ENCODE measurements around the gene SLC39A6.

Gene SLC39A6

GRCh38 chr18:36114738-36115137, 14.4 kb downstream of the SLC39A6 start:
- no peak overlapping the region for H2BK15ac ChIP-seq (replicated peaks; ENCODE audit: low read depth)
- H3K9ac ChIP-seq (ENCODE audit: low read length) = no peak overlapping the region
- WGBS (ENCODE audit: extremely low coverage, insufficient coverage, low lambda C conversion rate) = no CpG with 5 or more reads among the region's 1 CpG
- no peak overlapping the region for H2BK5ac ChIP-seq (ENCODE audit: low read length)
- H4K5ac ChIP-seq (ENCODE audit: low read length) = no peak overlapping the region
- no peak overlapping the region for H4K8ac ChIP-seq (ENCODE audit: low read depth, low read length)
- no peak overlapping the region for H2BK120ac ChIP-seq (ENCODE audit: low read depth, low read length)
- no peak overlapping the region for H3K27ac ChIP-seq (ENCODE audit: low read depth, low read length)
- H2AK5ac ChIP-seq (ENCODE audit: low read length) = no peak overlapping the region
- H3K4me3 ChIP-seq (ENCODE audit: low read length) = no peak overlapping the region
- no peak overlapping the region for H3K4ac ChIP-seq (ENCODE audit: low read depth, low read length)
- DNase-seq = no peak
- H3K79me1 ChIP-seq (ENCODE audit: low read length) = no peaks in the 10 kb centered on the region
- H3K27me3 ChIP-seq (ENCODE audit: insufficient read depth, low read length, poor library complexity) = no peaks in the 10 kb centered on the region
- H3K4me1 ChIP-seq (ENCODE audit: control insufficient read depth, low read depth, low read length) = no peaks in the 10 kb centered on the region
- no peak overlapping the region for H3K56ac ChIP-seq (ENCODE audit: low read length)
- no peaks in the 10 kb centered on the region for H3K79me2 ChIP-seq (ENCODE audit: control insufficient read depth, insufficient read depth, low read length)
- no peak overlapping the region for H3K4me2 ChIP-seq (ENCODE audit: low read length)
- peaks cover 2% of the 10 kb centered on the region for H3K36me3 ChIP-seq (ENCODE audit: control insufficient read depth, insufficient read depth, low read length)
- no peak overlapping the region for H3K23ac ChIP-seq (ENCODE audit: low read length)
- no peak overlapping the region for H3K18ac ChIP-seq (ENCODE audit: low read length)

GRCh38 chr18:36114251-36114650, 14.9 kb downstream of the SLC39A6 start:
- H2AK5ac ChIP-seq (ENCODE audit: low read length) = no peak overlapping the region
- no peak overlapping the region for H3K4me2 ChIP-seq (ENCODE audit: low read length)
- H3K4me1 ChIP-seq (ENCODE audit: control insufficient read depth, low read depth, low read length) = no peaks in the 10 kb centered on the region
- no peak overlapping the region for H3K23ac ChIP-seq (ENCODE audit: low read length)
- H3K4ac ChIP-seq (ENCODE audit: low read depth, low read length) = no peak overlapping the region
- H4K8ac ChIP-seq (ENCODE audit: low read depth, low read length) = no peak overlapping the region
- H3K36me3 ChIP-seq (ENCODE audit: control insufficient read depth, insufficient read depth, low read length) = peaks cover 2% of the 10 kb centered on the region
- H3K56ac ChIP-seq (ENCODE audit: low read length) = no peak overlapping the region
- H2BK15ac ChIP-seq (replicated peaks; ENCODE audit: low read depth) = no peak overlapping the region
- H3K27me3 ChIP-seq (ENCODE audit: insufficient read depth, low read length, poor library complexity) = no peaks in the 10 kb centered on the region
- DNase-seq = no peak
- H3K79me2 ChIP-seq (ENCODE audit: control insufficient read depth, insufficient read depth, low read length) = no peaks in the 10 kb centered on the region
- H3K4me3 ChIP-seq (ENCODE audit: low read length) = no peak overlapping the region
- H3K79me1 ChIP-seq (ENCODE audit: low read length) = no peaks in the 10 kb centered on the region
- H3K27ac ChIP-seq (ENCODE audit: low read depth, low read length) = no peak overlapping the region
- no peak overlapping the region for H2BK120ac ChIP-seq (ENCODE audit: low read depth, low read length)
- H3K18ac ChIP-seq (ENCODE audit: low read length) = no peak overlapping the region
- H3K9ac ChIP-seq (ENCODE audit: low read length) = no peak overlapping the region
- H4K5ac ChIP-seq (ENCODE audit: low read length) = no peak overlapping the region
- H2BK5ac ChIP-seq (ENCODE audit: low read length) = no peak overlapping the region
- WGBS (ENCODE audit: extremely low coverage, insufficient coverage, low lambda C conversion rate) = no CpG with 5 or more reads among the region's 4 CpGs

- Histone ChIP-seq H3K27ac (ENCODE audit: low read depth, low read length) (no peak overlapping the region), H3K4me1 (ENCODE audit: control insufficient read depth, low read depth, low read length) (no peaks in the 10 kb centered on the region), H2BK15ac (replicated peaks; ENCODE audit: low read depth) (no peak overlapping the region), H3K79me2 (ENCODE audit: control insufficient read depth, insufficient read depth, low read length) (no peaks in the 10 kb centered on the region), H3K23ac (ENCODE audit: low read length) (no peak overlapping the region), H3K36me3 (ENCODE audit: control insufficient read depth, insufficient read depth, low read length) (peaks cover 2% of the 10 kb centered on the region), H3K4ac (ENCODE audit: low read depth, low read length) (no peak overlapping the region), H3K18ac (ENCODE audit: low read length) (no peak overlapping the region), H3K79me1 (ENCODE audit: low read length) (no peaks in the 10 kb centered on the region), H3K27me3 (ENCODE audit: insufficient read depth, low read length, poor library complexity) (no peaks in the 10 kb centered on the region), H2BK5ac (ENCODE audit: low read length) (no peak overlapping the region), H2BK120ac (ENCODE audit: low read depth, low read length) (no peak overlapping the region), H3K4me2 (ENCODE audit: low read length) (no peak overlapping the region), H3K9ac (ENCODE audit: low read length) (no peak overlapping the region), H3K56ac (ENCODE audit: low read length) (no peak overlapping the region), H2AK5ac (ENCODE audit: low read length) (no peak overlapping the region), H4K5ac (ENCODE audit: low read length) (no peak overlapping the region), H3K4me3 (ENCODE audit: low read length) (no peak overlapping the region), H4K8ac (ENCODE audit: low read depth, low read length) (no peak overlapping the region)
- no peak for DNase-seq
These were observed 16.8 kb downstream of the SLC39A6 start for GRCh38 chr18:36112302-36112701.

- H3K56ac ChIP-seq (ENCODE audit: low read length) = no peak overlapping the region
- no peaks in the 10 kb centered on the region for H3K4me1 ChIP-seq (ENCODE audit: control insufficient read depth, low read depth, low read length)
- H3K36me3 ChIP-seq (ENCODE audit: control insufficient read depth, insufficient read depth, low read length) = peaks cover 2% of the 10 kb centered on the region
These were observed 19.4 kb downstream of the SLC39A6 start for GRCh38 chr18:36109737-36110136.

GRCh38 chr18:36108601-36109000, 20.5 kb downstream of the SLC39A6 start:
- WGBS (ENCODE audit: extremely low coverage, insufficient coverage, low lambda C conversion rate) = no CpG with 5 or more reads among the region's 5 CpGs
- Histone ChIP-seq H2BK15ac (replicated peaks; ENCODE audit: low read depth) (no peak overlapping the region), H2BK120ac (ENCODE audit: low read depth, low read length) (no peak overlapping the region), H3K4me2 (ENCODE audit: low read length) (no peak overlapping the region), H3K9ac (ENCODE audit: low read length) (no peak overlapping the region), H3K27me3 (ENCODE audit: insufficient read depth, low read length, poor library complexity) (no peaks in the 10 kb centered on the region), H3K23ac (ENCODE audit: low read length) (no peak overlapping the region), H3K4ac (ENCODE audit: low read depth, low read length) (no peak overlapping the region), H3K79me2 (ENCODE audit: control insufficient read depth, insufficient read depth, low read length) (no peaks in the 10 kb centered on the region), H3K36me3 (ENCODE audit: control insufficient read depth, insufficient read depth, low read length) (no peaks in the 10 kb centered on the region), H3K79me1 (ENCODE audit: low read length) (no peaks in the 10 kb centered on the region), H3K4me1 (ENCODE audit: control insufficient read depth, low read depth, low read length) (no peaks in the 10 kb centered on the region), H2AK5ac (ENCODE audit: low read length) (no peak overlapping the region), H4K8ac (ENCODE audit: low read depth, low read length) (no peak overlapping the region), H4K5ac (ENCODE audit: low read length) (no peak overlapping the region), H2BK5ac (ENCODE audit: low read length) (no peak overlapping the region), H3K27ac (ENCODE audit: low read depth, low read length) (no peak overlapping the region), H3K18ac (ENCODE audit: low read length) (no peak overlapping the region), H3K4me3 (ENCODE audit: low read length) (no peak overlapping the region), H3K56ac (ENCODE audit: low read length) (no peak overlapping the region)
- DNase-seq = no peak

More at GRCh38 chr18:36109737-36110136, 19.4 kb downstream of the SLC39A6 start:
- no peaks in the 10 kb centered on the region for H3K79me2 ChIP-seq (ENCODE audit: control insufficient read depth, insufficient read depth, low read length)
- no peak overlapping the region for H2AK5ac ChIP-seq (ENCODE audit: low read length)
- H3K4ac ChIP-seq (ENCODE audit: low read depth, low read length) = no peak overlapping the region
- no peaks in the 10 kb centered on the region for H3K79me1 ChIP-seq (ENCODE audit: low read length)
- no peak overlapping the region for H2BK15ac ChIP-seq (replicated peaks; ENCODE audit: low read depth)
- H3K27ac ChIP-seq (ENCODE audit: low read depth, low read length) = no peak overlapping the region
- H2BK120ac ChIP-seq (ENCODE audit: low read depth, low read length) = no peak overlapping the region
- H4K5ac ChIP-seq (ENCODE audit: low read length) = no peak overlapping the region
- no peak overlapping the region for H3K4me2 ChIP-seq (ENCODE audit: low read length)
- H3K27me3 ChIP-seq (ENCODE audit: insufficient read depth, low read length, poor library complexity) = no peaks in the 10 kb centered on the region
- no peak overlapping the region for H3K18ac ChIP-seq (ENCODE audit: low read length)
- H3K23ac ChIP-seq (ENCODE audit: low read length) = no peak overlapping the region
- no peak overlapping the region for H4K8ac ChIP-seq (ENCODE audit: low read depth, low read length)
- WGBS (ENCODE audit: extremely low coverage, insufficient coverage, low lambda C conversion rate) = no CpG with 5 or more reads among the region's 1 CpG
- no peak overlapping the region for H3K4me3 ChIP-seq (ENCODE audit: low read length)
- no peak overlapping the region for H3K9ac ChIP-seq (ENCODE audit: low read length)
- no peak overlapping the region for H2BK5ac ChIP-seq (ENCODE audit: low read length)
- DNase-seq = no peak

GRCh38 chr18:36108196-36108595, 20.9 kb downstream of the SLC39A6 start:
- Histone ChIP-seq H3K9ac (ENCODE audit: low read length) (no peak overlapping the region), H2BK5ac (ENCODE audit: low read length) (no peak overlapping the region), H3K56ac (ENCODE audit: low read length) (no peak overlapping the region), H3K18ac (ENCODE audit: low read length) (no peak overlapping the region), H3K4me2 (ENCODE audit: low read length) (no peak overlapping the region), H3K23ac (ENCODE audit: low read length) (no peak overlapping the region), H3K27me3 (ENCODE audit: insufficient read depth, low read length, poor library complexity) (no peaks in the 10 kb centered on the region), H3K4me3 (ENCODE audit: low read length) (no peak overlapping the region), H3K27ac (ENCODE audit: low read depth, low read length) (no peak overlapping the region), H3K4me1 (ENCODE audit: control insufficient read depth, low read depth, low read length) (no peaks in the 10 kb centered on the region), H2BK120ac (ENCODE audit: low read depth, low read length) (no peak overlapping the region), H4K5ac (ENCODE audit: low read length) (no peak overlapping the region), H3K36me3 (ENCODE audit: control insufficient read depth, insufficient read depth, low read length) (no peaks in the 10 kb centered on the region), H3K79me1 (ENCODE audit: low read length) (no peaks in the 10 kb centered on the region), H2AK5ac (ENCODE audit: low read length) (no peak overlapping the region), H2BK15ac (replicated peaks; ENCODE audit: low read depth) (no peak overlapping the region), H3K79me2 (ENCODE audit: control insufficient read depth, insufficient read depth, low read length) (no peaks in the 10 kb centered on the region), H3K4ac (ENCODE audit: low read depth, low read length) (no peak overlapping the region), H4K8ac (ENCODE audit: low read depth, low read length) (no peak overlapping the region)
- no peak for DNase-seq
- WGBS (ENCODE audit: extremely low coverage, insufficient coverage, low lambda C conversion rate) = no CpG with 5 or more reads among the region's 2 CpGs

All from mesendoderm (in vitro differentiated cells).